Osteocyte (in vitro differentiated cells): Measurements from ENCODE around the gene DPP10. TPM values are rescaled to one million over a fixed set of nuclear protein-coding genes. Genes with fewer than 3 reads are reported as not detected.

Source experiments
- DNase-seq: peaks from one replicate; pipeline ENCODE4 v3.0.0; 2021; ENCODE audit warnings: mixed read lengths; ENCODE audit not compliant: unreplicated experiment; ENCODE audit errors: extremely low spot score
- H3K27ac Mint-ChIP-seq: one replicate; pipeline ENCODE4 v1.8.0; 2021; ENCODE audit warnings: mild to moderate bottlenecking, mixed read lengths; ENCODE audit not compliant: unreplicated experiment
- H3K27me3 Mint-ChIP-seq: one replicate; pipeline ENCODE4 v1.8.0; 2021; ENCODE audit warnings: mixed read lengths; ENCODE audit not compliant: unreplicated experiment
- H3K36me3 Mint-ChIP-seq: one replicate; pipeline ENCODE4 v1.8.0; 2021; ENCODE audit warnings: mixed read lengths; ENCODE audit not compliant: unreplicated experiment
- H3K4me1 Mint-ChIP-seq: one replicate; pipeline ENCODE4 v1.8.0; 2021; ENCODE audit warnings: mixed read lengths; ENCODE audit not compliant: unreplicated experiment
- H3K4me3 Mint-ChIP-seq: one replicate; pipeline ENCODE4 v1.8.0; 2021; ENCODE audit warnings: mild to moderate bottlenecking, moderate library complexity, mixed read lengths; ENCODE audit not compliant: unreplicated experiment
- H3K9me3 Mint-ChIP-seq: one replicate; pipeline ENCODE4 v1.8.0; 2021; ENCODE audit warnings: mixed read lengths; ENCODE audit not compliant: unreplicated experiment
- CTCF ChIP-seq: fragments of 200-600 bp; sonication (generic); IDR thresholded peaks from 2 replicates; pipeline ENCODE4 v1.5.0; 2021; ENCODE audit warnings: antibody characterized with exemption, mild to moderate bottlenecking, moderate library complexity
- total RNA-seq: library from RNA; stranded (reverse); gene quantifications from 2 replicates; pipeline ENCODE4 v1.2.1, GENCODE V29; 2021

DPP10 gene
- total RNA-seq, 1 donor from 2014 or later, result not detected

GRCh38 chr2:115277366-115277765 lies 834.9 kb downstream of the DPP10 start:
- no peaks in the 10 kb centered on the region for H3K27me3 Mint-ChIP-seq
- peaks cover 4% of the 10 kb centered on the region for H3K9me3 Mint-ChIP-seq
- no peaks in the 10 kb centered on the region for H3K4me1 Mint-ChIP-seq
- H3K4me3 Mint-ChIP-seq, result no peak overlapping the region
- no peak for DNase-seq
- TF ChIP-seq CTCF, result no peak
- no peaks in the 10 kb centered on the region for H3K36me3 Mint-ChIP-seq
- no peak overlapping the region for H3K27ac Mint-ChIP-seq

- H3K4me1 Mint-ChIP-seq, result no peaks in the 10 kb centered on the region
- H3K36me3 Mint-ChIP-seq, result no peaks in the 10 kb centered on the region
- peaks cover 7% of the 10 kb centered on the region for H3K9me3 Mint-ChIP-seq
- DNase-seq, result no peak
- no peaks in the 10 kb centered on the region for H3K27me3 Mint-ChIP-seq
- TF ChIP-seq CTCF, result no peak
- H3K27ac Mint-ChIP-seq, result no peak overlapping the region
- H3K4me3 Mint-ChIP-seq, result no peak overlapping the region
These were observed 843.0 kb downstream of the DPP10 start for GRCh38 chr2:115285416-115285815.

- DNase-seq, result no peak
- H3K36me3 Mint-ChIP-seq, result no peaks in the 10 kb centered on the region
These were observed 848.0 kb downstream of the DPP10 start for GRCh38 chr2:115290478-115290877.

GRCh38 chr2:115292742-115293141 lies 850.3 kb downstream of the DPP10 start:
- no peaks in the 10 kb centered on the region for H3K27me3 Mint-ChIP-seq
- H3K9me3 Mint-ChIP-seq, result peaks cover 7% of the 10 kb centered on the region
- no peak overlapping the region for H3K27ac Mint-ChIP-seq
- H3K36me3 Mint-ChIP-seq, result no peaks in the 10 kb centered on the region
- no peak for TF ChIP-seq CTCF
- no peaks in the 10 kb centered on the region for H3K4me1 Mint-ChIP-seq
- DNase-seq, result no peak
- H3K4me3 Mint-ChIP-seq, result no peak overlapping the region

More at GRCh38 chr2:115290478-115290877, 848.0 kb downstream of the DPP10 start:
- no peaks in the 10 kb centered on the region for H3K27me3 Mint-ChIP-seq
- no peak for TF ChIP-seq CTCF
- peaks cover 7% of the 10 kb centered on the region for H3K9me3 Mint-ChIP-seq
- no peaks in the 10 kb centered on the region for H3K4me1 Mint-ChIP-seq
- H3K4me3 Mint-ChIP-seq, result no peak overlapping the region
- H3K27ac Mint-ChIP-seq, result no peak overlapping the region

GRCh38 chr2:115294999-115295398 lies 852.6 kb downstream of the DPP10 start:
- H3K27ac Mint-ChIP-seq, result no peak overlapping the region
- H3K27me3 Mint-ChIP-seq, result no peaks in the 10 kb centered on the region
- no peak for DNase-seq
- no peak for TF ChIP-seq CTCF
- H3K4me1 Mint-ChIP-seq, result no peaks in the 10 kb centered on the region
- H3K4me3 Mint-ChIP-seq, result no peak overlapping the region
- H3K9me3 Mint-ChIP-seq, result no peaks in the 10 kb centered on the region
- no peaks in the 10 kb centered on the region for H3K36me3 Mint-ChIP-seq
